SU-DHL-6 (cell line): ENCODE measurements around the gene ADPRHL1.

Experiments used
- H2AFZ ChIP-seq: fragments of 200-600 bp; sonication (generic); 2 replicates; pipeline ENCODE4 v1.6.1; 2014; ENCODE audit warnings: low read depth, mild to moderate bottlenecking, moderate library complexity, mixed read lengths, antibody characterized with exemption, low read length; ENCODE audit not compliant: severe bottlenecking
- H3F3A ChIP-seq: fragments of 200-600 bp; shearing (Covaris generic); 2 replicates; pipeline ENCODE4 v1.6.0; 2016; ENCODE audit warnings: antibody characterized with exemption, mild to moderate bottlenecking; ENCODE audit not compliant: insufficient read depth
- H3K27ac ChIP-seq: fragments of 200-600 bp; sonication (generic); 2 replicates; pipeline ENCODE4 v1.5.1; 2016; ENCODE audit warnings: low read depth, mild to moderate bottlenecking, low read length, moderate library complexity, mixed read lengths
- H3K27me3 ChIP-seq: fragments of 200-600 bp; sonication (generic), shearing (Covaris generic); 2 replicates; pipeline ENCODE4 v1.6.0; 2014; ENCODE audit warnings: mild to moderate bottlenecking, low read length
- H3K36me3 ChIP-seq: fragments of 200-600 bp; sonication (generic); 2 replicates; pipeline ENCODE4 v1.6.1; 2014; ENCODE audit warnings: mild to moderate bottlenecking, low read length, mixed read lengths
- H3K4me2 ChIP-seq: fragments of 300-600, 200-600 bp; shearing (Covaris generic), sonication (generic); 2 replicates; pipeline ENCODE4 v1.6.0; 2014; ENCODE audit warnings: low read length, low read depth, mild to moderate bottlenecking; ENCODE audit not compliant: poor library complexity, severe bottlenecking
- H3K4me3 ChIP-seq: fragments of 200-600 bp; sonication (generic); 2 replicates; pipeline ENCODE4 v1.5.1; 2014; ENCODE audit warnings: antibody characterized with exemption, low read length, mild to moderate bottlenecking, mixed read lengths; ENCODE audit not compliant: insufficient read depth, poor library complexity, severe bottlenecking
- H3K79me2 ChIP-seq: fragments of 200-600 bp; sonication (generic); 2 replicates; pipeline ENCODE4 v1.6.1; 2014; ENCODE audit warnings: mild to moderate bottlenecking, low read length, moderate library complexity; ENCODE audit not compliant: insufficient read depth
- H3K9ac ChIP-seq: fragments of 200-600 bp; sonication (generic); 2 replicates; pipeline ENCODE4 v1.7.0; 2014; ENCODE audit warnings: mild to moderate bottlenecking, low read length
- H3K9me2 ChIP-seq: fragments of 200-600 bp; sonication (generic); replicated peaks from 2 replicates; pipeline ENCODE4 v1.6.1; 2014; ENCODE audit warnings: low read length; ENCODE audit not compliant: insufficient read depth
- H3K9me3 ChIP-seq: fragments of 200-600 bp; sonication (generic); 2 replicates; pipeline ENCODE4 v1.6.1; 2014; ENCODE audit warnings: low read length, mixed read lengths; ENCODE audit not compliant: insufficient read depth
- H4K20me1 ChIP-seq: fragments of 200-600 bp; sonication (generic); 2 replicates; pipeline ENCODE4 v1.6.1; 2014; ENCODE audit warnings: low read depth, mild to moderate bottlenecking, antibody characterized with exemption, low read length, moderate library complexity, mixed read lengths
- EZH2phosphoT487 ChIP-seq: fragments of 200-600 bp; sonication (generic), shearing (Covaris generic); conservative IDR thresholded peaks from 2 replicates; pipeline ENCODE4 v1.6.1; 2018; ENCODE audit warnings: mild to moderate bottlenecking, antibody characterized with exemption, low read length, moderate library complexity, mixed read lengths
- TF ChIP-seq, protein P1 (sequence below): fragments of 200-600 bp; sonication (generic); IDR thresholded peaks from one replicate; pipeline ENCODE4 v1.5.1; 2017; ENCODE audit warnings: antibody characterized with exemption, mild to moderate bottlenecking, low read length, moderate library complexity; ENCODE audit not compliant: insufficient read depth, poor library complexity, severe bottlenecking

Gene ADPRHL1

DNA sequence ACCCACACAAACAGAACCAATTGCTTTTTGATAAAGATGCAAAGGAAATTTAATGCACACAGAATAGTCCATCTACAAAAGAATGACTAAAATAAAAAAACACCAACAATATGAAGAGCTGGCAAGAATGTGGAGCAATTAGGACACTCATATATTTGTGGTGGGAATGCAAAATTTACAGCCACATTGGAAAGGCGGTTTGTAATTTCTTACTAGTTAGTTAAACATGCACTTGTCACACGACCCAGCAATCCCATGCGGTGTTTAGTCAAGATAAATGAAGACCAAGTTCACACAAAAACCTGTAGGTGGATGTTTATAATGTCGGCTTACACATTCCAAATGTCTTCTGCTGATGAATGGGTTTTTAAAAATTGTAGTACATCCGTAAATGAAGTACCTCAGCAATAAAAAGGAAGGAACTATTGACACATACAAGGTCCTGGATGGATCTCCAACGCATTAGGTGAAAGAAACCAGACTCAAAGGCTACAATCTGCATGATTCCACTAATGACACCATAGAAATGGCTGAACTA is 94.6 kb downstream of the ADPRHL1 start:
- Histone ChIP-seq H3K79me2 (no peaks in the 10 kb centered on the region), H3K9ac (no peak overlapping the region), H3K27ac (no peak overlapping the region), H4K20me1 (no peaks in the 10 kb centered on the region), H3F3A (no peaks in the 10 kb centered on the region), H3K9me2 (no peaks in the 10 kb centered on the region), H2AFZ (no peak overlapping the region), H3K4me2 (no peak overlapping the region), H3K27me3 (no peaks in the 10 kb centered on the region), H3K36me3 (no peaks in the 10 kb centered on the region), H3K9me3 (no peaks in the 10 kb centered on the region), H3K4me3 (no peak overlapping the region)
- TF ChIP-seq, protein P1, sequence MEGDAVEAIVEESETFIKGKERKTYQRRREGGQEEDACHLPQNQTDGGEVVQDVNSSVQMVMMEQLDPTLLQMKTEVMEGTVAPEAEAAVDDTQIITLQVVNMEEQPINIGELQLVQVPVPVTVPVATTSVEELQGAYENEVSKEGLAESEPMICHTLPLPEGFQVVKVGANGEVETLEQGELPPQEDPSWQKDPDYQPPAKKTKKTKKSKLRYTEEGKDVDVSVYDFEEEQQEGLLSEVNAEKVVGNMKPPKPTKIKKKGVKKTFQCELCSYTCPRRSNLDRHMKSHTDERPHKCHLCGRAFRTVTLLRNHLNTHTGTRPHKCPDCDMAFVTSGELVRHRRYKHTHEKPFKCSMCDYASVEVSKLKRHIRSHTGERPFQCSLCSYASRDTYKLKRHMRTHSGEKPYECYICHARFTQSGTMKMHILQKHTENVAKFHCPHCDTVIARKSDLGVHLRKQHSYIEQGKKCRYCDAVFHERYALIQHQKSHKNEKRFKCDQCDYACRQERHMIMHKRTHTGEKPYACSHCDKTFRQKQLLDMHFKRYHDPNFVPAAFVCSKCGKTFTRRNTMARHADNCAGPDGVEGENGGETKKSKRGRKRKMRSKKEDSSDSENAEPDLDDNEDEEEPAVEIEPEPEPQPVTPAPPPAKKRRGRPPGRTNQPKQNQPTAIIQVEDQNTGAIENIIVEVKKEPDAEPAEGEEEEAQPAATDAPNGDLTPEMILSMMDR: no peak
- TF ChIP-seq EZH2phosphoT487: no peak

DNA sequence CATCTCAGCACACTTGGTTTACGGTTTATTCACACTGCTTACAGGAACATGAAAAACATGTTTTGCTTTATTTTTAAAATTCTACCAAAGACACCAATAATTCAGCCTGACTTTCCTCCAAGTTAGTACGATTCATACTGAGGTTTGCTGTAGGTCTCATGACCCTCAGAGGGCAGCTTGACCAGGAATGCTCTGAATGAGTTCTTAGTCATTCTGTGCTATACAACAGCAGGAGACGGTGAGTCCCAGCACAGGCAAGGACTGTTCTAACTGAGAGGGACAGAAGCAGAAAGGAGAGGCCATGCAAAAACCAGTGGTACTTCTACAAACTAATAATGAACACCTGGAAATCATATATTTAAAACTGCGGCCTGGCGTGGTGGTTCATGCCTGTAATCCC is 95.8 kb downstream of the ADPRHL1 start:
- TF ChIP-seq EZH2phosphoT487: no peak
- TF ChIP-seq, protein P1: no peak
- no peak overlapping the region for H2AFZ ChIP-seq
- H3K36me3 ChIP-seq: no peaks in the 10 kb centered on the region
- no peak overlapping the region for H3K4me3 ChIP-seq
- no peaks in the 10 kb centered on the region for H3F3A ChIP-seq
- no peaks in the 10 kb centered on the region for H3K79me2 ChIP-seq
- no peaks in the 10 kb centered on the region for H4K20me1 ChIP-seq
- no peaks in the 10 kb centered on the region for H3K9me3 ChIP-seq
- no peaks in the 10 kb centered on the region for H3K27me3 ChIP-seq
- no peaks in the 10 kb centered on the region for H3K9me2 ChIP-seq
- no peak overlapping the region for H3K9ac ChIP-seq
- no peak overlapping the region for H3K27ac ChIP-seq
- no peak overlapping the region for H3K4me2 ChIP-seq

DNA sequence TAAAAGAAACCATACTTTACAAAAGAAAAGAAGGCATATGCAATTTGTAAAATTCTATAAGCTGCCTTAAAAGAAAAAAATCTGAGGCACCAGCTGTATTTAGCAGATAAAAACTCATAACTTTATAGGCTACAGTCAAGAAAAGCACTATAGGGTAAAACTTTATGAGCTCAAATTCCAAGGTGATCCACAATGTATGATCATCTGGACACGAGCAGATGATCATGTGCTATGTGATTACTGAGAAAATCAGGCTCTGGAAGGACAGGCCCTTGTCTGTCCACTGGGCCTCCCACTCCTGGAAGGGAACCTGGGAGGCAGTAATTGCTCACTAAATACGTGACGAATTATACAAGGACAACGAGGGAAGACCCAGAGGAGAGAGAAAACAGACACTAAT is 96.7 kb downstream of the ADPRHL1 start:
- no peaks in the 10 kb centered on the region for H3K36me3 ChIP-seq

More for the DNA sequence above, 96.7 kb downstream of the ADPRHL1 start:
- Histone ChIP-seq H3K4me3 (no peak overlapping the region), H4K20me1 (no peaks in the 10 kb centered on the region), H3F3A (no peaks in the 10 kb centered on the region), H3K27me3 (no peaks in the 10 kb centered on the region), H3K9me3 (no peaks in the 10 kb centered on the region), H3K4me2 (no peak overlapping the region), H3K79me2 (no peaks in the 10 kb centered on the region), H2AFZ (no peak overlapping the region), H3K27ac (no peak overlapping the region), H3K9ac (no peak overlapping the region), H3K9me2 (no peaks in the 10 kb centered on the region)
- no peak for TF ChIP-seq EZH2phosphoT487
- TF ChIP-seq, protein P1: no peak
